ENCODE data around the gene ZNF770.

DNA sequence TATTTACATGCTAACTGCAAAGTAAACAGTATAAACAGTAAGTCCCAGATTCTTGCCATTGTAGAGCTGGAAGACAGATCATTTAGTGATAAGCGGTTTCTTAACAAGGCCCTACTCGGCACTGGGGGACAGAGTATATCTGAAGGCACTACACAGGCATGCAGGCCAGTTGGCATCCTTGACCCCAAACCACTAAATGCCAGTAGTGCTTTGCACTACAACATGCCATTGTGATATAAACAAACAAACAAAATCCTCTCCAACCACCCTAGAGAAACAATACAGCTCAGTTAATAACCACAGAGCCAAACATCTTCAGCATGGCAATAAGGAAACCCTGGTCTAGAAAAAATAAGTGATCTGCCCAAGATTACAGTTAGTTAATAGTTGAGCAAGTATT, 23.8 kb downstream of the ZNF770 start:
- TF ChIP-seq POLR2A (IDR thresholded peaks at IDR 0.05; ENCODE audit: low read length) (no peak), GATA1 (IDR thresholded peaks at IDR 0.05; ENCODE audit: low read depth, low read length) (no peak)
